SK-N-MC (cell line): Measurements from ENCODE around the gene CHST9.
"Not testable (repeated sequence)": the region's sequence is repeated elsewhere in the genome, so short reads cannot be mapped to it uniquely, and the experiment has no call there.

ENCODE experiments used
- DNase-seq: peaks from one replicate; pipeline ENCODE4 v3.0.0-alpha.2; 2011; ENCODE audit warnings: low read depth, low spot score
- H3K27ac ChIP-seq: fragments of 200-600 bp; sonication (generic); 2 replicates; pipeline ENCODE4 v1.5.1; 2016; ENCODE audit warnings: mixed run types
- H3K36me3 ChIP-seq: fragments of 200-600 bp; sonication (generic); 2 replicates; pipeline ENCODE4 v1.6.1; 2017; ENCODE audit warnings: antibody characterized with exemption, low read length, mixed read lengths; ENCODE audit not compliant: insufficient read depth
- H3K4me3 ChIP-seq: fragments of 200-600 bp; sonication (generic); 2 replicates; pipeline ENCODE4 v1.5.1; 2016
- H3K9ac ChIP-seq: fragments of 200-600 bp; sonication (generic); 2 replicates; pipeline ENCODE4 v1.8.0; 2017; ENCODE audit warnings: mixed run types, mixed read lengths; ENCODE audit not compliant: insufficient read length
- H3K9me3 ChIP-seq: fragments of 200-600 bp; sonication (generic); 2 replicates; pipeline ENCODE4 v1.6.1; 2017; ENCODE audit warnings: low read depth, mild to moderate bottlenecking, antibody characterized with exemption, low read length, moderate library complexity, mixed read lengths
- EZH2 ChIP-seq: fragments of 200-600 bp; sonication (generic); IDR thresholded peaks from one replicate; pipeline ENCODE4 v1.6.1; 2017; ENCODE audit warnings: antibody characterized with exemption
- FOXP2 ChIP-seq: optimal IDR thresholded peaks from 2 replicates; pipeline ENCODE3; 2011; ENCODE audit warnings: mild to moderate bottlenecking, moderate library complexity; ENCODE audit not compliant: insufficient read depth; ENCODE audit errors: extremely low read length, control extremely low read depth
- POLR2AphosphoS5 ChIP-seq: IDR thresholded peaks from 2 replicates; pipeline ENCODE4 v1.6.1; 2012; ENCODE audit warnings: mild to moderate bottlenecking, low read depth, low read length, borderline replicate concordance

Gene CHST9, protein sequence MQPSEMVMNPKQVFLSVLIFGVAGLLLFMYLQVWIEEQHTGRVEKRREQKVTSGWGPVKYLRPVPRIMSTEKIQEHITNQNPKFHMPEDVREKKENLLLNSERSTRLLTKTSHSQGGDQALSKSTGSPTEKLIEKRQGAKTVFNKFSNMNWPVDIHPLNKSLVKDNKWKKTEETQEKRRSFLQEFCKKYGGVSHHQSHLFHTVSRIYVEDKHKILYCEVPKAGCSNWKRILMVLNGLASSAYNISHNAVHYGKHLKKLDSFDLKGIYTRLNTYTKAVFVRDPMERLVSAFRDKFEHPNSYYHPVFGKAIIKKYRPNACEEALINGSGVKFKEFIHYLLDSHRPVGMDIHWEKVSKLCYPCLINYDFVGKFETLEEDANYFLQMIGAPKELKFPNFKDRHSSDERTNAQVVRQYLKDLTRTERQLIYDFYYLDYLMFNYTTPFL

DNA sequence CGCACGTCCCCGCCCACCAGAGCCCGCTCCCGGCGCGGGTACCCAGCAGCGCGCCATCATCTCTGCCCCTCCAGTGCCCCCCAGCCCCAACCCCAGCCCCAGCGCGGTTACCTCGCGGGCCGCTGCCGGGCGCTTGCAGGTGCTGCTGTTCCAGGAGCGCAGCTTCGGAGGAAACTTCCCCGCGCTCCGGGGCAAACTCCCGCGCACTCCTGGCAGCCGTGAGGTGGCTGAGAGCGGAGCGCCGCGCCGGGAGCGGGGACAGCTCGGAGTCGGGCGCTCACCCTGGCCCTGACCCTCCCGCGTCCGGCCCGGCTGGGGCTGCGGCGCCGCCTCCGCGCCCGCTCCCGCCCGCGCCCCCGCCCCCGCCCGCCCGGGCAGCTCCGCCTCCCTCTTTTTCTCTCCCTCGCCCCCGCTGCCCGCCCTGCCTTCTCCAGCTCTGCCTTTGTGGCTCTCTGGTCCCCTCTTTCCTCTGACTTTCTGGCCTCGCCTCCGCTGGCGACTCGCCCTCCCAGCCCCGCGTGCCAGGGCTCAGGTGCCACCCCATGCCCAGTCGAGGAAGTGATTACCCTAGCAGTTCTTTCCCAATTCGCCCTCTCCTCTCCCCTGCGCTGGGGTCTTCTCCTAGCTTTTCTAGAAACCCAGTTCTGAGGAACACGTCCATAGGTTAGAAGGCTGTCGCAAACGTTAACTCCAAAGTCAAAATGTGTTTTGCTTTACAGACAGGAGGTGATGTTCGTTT is at the start of gene CHST9:
TSS of gene CHST9 (minus strand) at position 284 of the 739 bp plus-strand sequence. CDS start 42,499 bp downstream, outside the sequence.
- Histone ChIP-seq H3K36me3 (no peaks in the 10 kb centered on the region), H3K27ac (no peak within 1 kb of the TSS), H3K9me3 (no peaks in the 10 kb centered on the region), H3K9ac (no peak within 1 kb of the TSS), H3K4me3 (no peak within 1 kb of the TSS)
- TF ChIP-seq FOXP2 (no peak), EZH2 (no peak), POLR2AphosphoS5 (no peak)
- no peak for DNase-seq

DNA sequence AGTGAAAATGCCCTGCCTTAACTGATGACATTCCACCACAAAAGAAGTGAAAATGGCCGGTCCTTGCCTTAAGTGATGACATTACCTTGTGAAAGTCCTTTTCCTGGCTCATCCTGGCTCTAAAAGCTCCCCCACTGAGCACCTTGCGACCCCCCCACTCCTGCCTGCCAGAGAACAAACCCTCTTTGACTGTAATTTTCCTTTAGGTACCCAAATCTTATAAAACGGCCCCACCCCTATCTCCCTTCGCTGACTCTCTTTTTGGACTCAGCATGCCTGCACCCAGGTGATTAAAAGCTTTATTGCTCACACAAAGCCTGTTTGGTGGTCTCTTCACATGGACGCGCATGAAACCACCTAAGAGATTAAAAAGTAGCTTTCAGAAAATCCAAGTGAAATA is 47.2 kb upstream of the CHST9 start:
- H3K36me3 ChIP-seq, H3K4me3 ChIP-seq, H3K27ac ChIP-seq, H3K9me3 ChIP-seq, H3K9ac ChIP-seq, DNase-seq: not testable (repeated sequence)

DNA sequence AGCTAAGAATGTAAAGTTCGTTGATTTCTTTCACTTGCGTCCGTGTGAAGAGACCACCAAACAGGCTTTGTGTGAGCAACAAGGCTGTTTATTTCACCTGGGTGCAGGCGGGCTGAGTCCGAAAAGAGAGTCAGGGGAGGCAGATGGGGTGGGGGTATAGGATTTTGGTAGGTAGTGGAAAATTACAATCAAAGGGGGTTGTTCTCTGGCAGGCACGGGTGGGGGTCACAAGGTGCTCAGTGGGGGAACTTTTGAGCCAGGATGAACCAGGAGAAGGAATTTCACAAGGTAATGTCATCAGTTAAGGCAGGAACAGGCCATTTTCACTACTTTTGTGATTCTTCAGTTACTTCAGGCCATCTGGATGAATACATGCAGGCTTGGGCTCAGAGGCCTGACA is 46.6 kb upstream of the CHST9 start:
- H3K9me3 ChIP-seq, H3K27ac ChIP-seq, H3K36me3 ChIP-seq, DNase-seq, H3K9ac ChIP-seq, H3K4me3 ChIP-seq: not testable (repeated sequence)

DNA sequence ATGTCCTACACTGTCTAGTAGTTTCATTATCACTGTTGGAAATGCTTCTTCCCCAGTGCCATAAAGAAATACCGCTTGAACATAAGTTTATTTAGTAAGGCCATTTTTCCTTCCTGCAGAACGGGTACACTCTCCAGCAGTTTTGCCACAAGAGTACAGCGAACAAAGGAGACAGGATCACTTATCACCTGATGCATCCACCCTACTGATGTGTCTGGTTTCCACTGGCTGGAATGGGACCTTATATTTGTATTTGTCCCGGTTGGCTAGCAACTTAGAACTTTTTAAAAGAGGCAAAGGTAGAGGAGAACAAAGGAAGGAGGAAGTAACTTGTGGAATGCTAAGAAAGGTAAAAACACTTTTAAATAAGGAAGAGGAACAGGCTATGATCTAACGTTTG is 46.1 kb upstream of the CHST9 start:
- H3K9ac ChIP-seq, DNase-seq, H3K4me3 ChIP-seq, H3K9me3 ChIP-seq, H3K27ac ChIP-seq, H3K36me3 ChIP-seq: not testable (repeated sequence)

- Histone ChIP-seq H3K4me3 (no peak overlapping the region), H3K27ac (no peak overlapping the region), H3K36me3 (no peaks in the 10 kb centered on the region), H3K9me3 (no peaks in the 10 kb centered on the region), H3K9ac (no peak overlapping the region)
- DNase-seq = no peak
- TF ChIP-seq EZH2 = no peak
- TF ChIP-seq POLR2AphosphoS5 = no peak
- TF ChIP-seq FOXP2 = no peak
Measured at GRCh38 chr18:27227721-27228120, 42.6 kb upstream of the CHST9 start.

DNA sequence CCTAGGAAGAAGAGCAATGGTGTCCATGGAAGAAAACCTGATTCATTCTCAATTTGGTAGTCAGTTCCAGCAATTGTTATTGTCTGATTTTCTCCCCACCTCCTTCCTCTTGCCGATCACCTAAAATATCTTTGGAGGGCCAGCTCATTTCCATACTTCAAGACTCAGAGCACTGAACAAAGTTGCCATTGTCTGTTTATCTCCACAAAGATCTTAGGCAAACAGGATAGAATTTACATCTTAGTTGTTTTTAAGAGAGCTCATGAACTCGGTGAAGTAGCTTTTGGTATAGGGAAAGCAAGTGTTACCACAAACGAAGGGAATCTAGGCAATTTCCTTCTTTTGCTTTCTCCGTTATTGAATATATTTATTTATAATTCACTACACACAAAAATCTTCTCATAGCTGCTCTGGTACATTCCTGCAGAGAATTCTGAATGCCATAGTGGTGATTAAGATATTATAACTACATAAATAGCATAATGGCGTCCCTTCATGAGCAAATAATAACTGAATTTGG is 41.5 kb upstream of the CHST9 start:
- H3K9me3 ChIP-seq = no peaks in the 10 kb centered on the region
- no peaks in the 10 kb centered on the region for H3K36me3 ChIP-seq
- no peak overlapping the region for H3K4me3 ChIP-seq
- no peak for TF ChIP-seq FOXP2
- no peak for TF ChIP-seq EZH2
- TF ChIP-seq POLR2AphosphoS5 = no peak
- DNase-seq = no peak
- H3K9ac ChIP-seq = no peak overlapping the region
- no peak overlapping the region for H3K27ac ChIP-seq

DNA sequence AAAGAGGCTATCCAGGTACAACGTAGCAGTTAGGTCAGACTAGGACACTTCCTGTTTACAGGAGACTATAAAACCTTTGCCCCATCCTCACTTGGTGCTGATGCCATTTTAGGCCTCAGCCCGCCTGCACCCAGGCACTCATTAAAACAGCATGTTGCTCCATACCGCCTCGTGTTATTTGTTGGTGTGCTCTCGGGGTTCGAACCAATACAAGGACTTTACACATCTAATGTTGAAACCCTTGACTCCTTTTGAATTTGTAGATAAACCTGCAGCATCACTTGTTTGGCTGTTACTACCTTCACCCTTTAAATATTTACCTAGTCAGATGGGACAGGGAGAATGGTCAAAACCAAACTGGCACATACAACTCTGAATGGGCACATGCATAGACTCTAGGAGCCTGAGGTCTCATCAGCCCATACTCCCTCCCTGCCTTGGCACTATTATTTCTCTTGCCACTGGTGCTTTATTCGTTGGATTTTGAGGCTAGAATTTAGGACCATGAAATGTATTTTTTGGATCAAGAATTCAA is 40.9 kb upstream of the CHST9 start:
- no peaks in the 10 kb centered on the region for H3K36me3 ChIP-seq
- H3K9ac ChIP-seq = no peak overlapping the region
- no peak overlapping the region for H3K27ac ChIP-seq
- TF ChIP-seq FOXP2 (no peak), POLR2AphosphoS5 (no peak)
- no peaks in the 10 kb centered on the region for H3K9me3 ChIP-seq
- DNase-seq = no peak
- no peak overlapping the region for H3K4me3 ChIP-seq

DNA sequence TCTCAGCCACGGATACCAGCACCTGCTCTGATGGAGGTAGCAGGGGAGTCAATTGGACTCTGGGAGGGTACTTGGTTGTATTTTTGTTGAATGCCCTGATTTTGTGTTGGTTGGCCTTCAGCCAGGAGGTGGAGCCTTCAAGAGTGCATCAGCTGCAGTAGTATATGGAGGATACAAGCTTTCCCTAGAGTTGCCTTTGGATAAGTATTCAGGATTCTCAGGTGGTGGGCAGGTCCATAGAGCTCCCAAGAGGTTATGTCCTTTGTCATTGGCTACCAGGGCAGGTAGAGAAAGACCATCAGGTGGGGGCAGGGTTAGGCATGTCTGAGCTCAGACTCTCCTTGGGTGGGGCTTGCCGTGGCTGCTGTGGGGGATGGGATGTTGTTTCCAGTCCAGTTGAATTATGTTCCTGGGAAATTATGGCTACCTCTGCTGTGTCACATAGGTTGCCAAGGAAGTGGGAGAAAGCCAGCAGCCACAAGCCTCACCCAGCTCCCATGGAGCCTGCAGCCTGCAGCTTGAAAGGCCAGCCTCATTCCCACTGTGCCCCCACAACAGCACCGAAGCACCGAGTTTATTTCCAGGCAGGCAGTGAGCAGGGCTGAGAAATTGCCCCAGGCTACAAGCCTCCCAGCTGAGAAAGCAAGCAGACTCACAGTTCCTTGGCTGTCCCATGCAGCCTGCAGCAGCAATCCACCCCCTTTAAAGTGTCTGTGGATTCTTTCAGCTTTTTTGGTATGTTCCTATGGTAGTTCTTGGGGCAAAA is 38.6 kb upstream of the CHST9 start:
- TF ChIP-seq POLR2AphosphoS5 = no peak
- TF ChIP-seq FOXP2 = no peak
- TF ChIP-seq EZH2 = no peak
- Histone ChIP-seq H3K9me3 (no peaks in the 10 kb centered on the region), H3K27ac (no peak overlapping the region), H3K4me3 (no peak overlapping the region), H3K36me3 (no peaks in the 10 kb centered on the region), H3K9ac (no peak overlapping the region)
- DNase-seq = no peak
